Ramos (cell line): Measurements from ENCODE around the gene F3.
"Not testable (repeated sequence)": the region's sequence is repeated elsewhere in the genome, so short reads cannot be mapped to it uniquely, and the experiment has no call there.

Experiments used
- in situ Hi-C: fragments of 300-500 bp; cut with MboI; formaldehyde crosslinking; loops from one replicate; pipeline ENCODE4 v1.14.3; 2022; ENCODE audit warnings: low sequenced_read_pairs; ENCODE audit not compliant: unreplicated experiment

F3 gene

GRCh38 chr1:94541246-94542087 is at the start of gene F3:
Gene F3 (minus strand): TSS chr1:94541759. CDS start chr1:94541636, 123 bp downstream.
- in situ Hi-C loops = no loop called here

GRCh38 chr1:94590203-94591137 is 48.9 kb upstream of the F3 start:
- in situ Hi-C loops = no loop called here

- in situ Hi-C loops = no loop called here
These were observed 48.2 kb upstream of the F3 start for GRCh38 chr1:94589728-94590127.

DNA sequence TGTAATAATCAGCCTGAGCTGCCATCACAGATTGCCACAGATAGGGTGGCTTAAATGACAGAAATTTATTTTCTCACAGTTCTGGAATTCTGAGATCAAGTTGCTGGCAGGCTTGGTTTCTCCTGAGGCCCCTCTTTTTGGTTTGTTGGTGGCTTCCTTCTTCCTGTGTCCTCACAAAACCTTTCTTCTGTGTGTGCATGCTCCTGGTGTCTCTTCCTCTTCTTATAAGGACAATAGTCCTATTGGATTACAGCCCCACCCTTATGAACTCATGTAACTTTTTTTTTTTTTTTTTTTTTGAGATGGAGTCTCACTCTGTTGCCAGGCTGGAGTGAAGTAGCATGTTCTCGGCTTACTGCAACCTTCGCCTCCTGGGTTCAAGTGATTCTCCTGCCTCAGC is 41.0 kb upstream of the F3 start:
- in situ Hi-C loops = no loop called here

- in situ Hi-C loops = no loop called here
These were observed 39.0 kb upstream of the F3 start for GRCh38 chr1:94580367-94581115.

DNA sequence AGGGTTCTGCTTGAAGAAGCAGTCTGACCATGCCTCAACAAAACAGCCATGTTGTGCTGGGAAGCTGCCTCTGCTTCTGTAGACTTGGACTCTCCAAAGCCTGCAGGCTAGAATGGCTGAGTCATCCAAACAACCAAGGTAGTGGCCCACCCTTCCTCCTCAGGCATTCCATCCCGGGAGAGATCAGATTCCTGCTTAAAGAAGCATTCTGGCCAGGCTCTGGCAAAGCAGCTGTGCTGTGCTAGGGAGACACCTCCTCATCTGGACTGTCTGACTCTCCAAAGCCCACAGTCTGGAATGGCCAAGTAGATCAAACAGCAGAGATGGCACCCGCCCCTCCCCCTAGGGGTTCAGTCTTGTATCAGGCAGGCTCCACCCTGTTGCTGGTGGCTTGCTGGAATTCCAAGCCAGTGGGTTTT is 38.3 kb upstream of the F3 start:
- in situ Hi-C loops = no loop called here

DNA sequence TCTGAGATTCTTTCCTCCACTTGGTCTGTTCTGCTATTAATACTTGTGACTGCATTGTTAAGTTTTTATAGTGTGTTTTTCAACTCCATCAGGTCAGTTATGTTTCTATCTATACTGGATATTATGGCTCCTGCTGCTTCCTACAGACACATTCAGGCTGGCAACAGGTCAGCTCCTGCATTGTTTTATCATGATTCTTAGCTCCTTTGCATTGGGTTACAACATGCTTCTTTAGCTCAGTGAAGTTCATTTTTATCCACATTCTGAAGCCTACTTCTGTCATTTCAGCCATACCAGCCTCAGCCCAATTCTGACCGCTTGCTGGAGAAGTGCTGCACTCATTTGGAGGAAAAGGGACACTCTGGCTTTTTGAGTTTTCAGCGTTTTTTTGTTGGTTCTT is 37.3 kb upstream of the F3 start:
- in situ Hi-C loops = no loop called here

GRCh38 chr1:94573917-94574316 is 32.4 kb upstream of the F3 start:
- in situ Hi-C loops = not testable (repeated sequence)

GRCh38 chr1:94572780-94573179 is 31.2 kb upstream of the F3 start:
- in situ Hi-C loops = no loop called here

DNA sequence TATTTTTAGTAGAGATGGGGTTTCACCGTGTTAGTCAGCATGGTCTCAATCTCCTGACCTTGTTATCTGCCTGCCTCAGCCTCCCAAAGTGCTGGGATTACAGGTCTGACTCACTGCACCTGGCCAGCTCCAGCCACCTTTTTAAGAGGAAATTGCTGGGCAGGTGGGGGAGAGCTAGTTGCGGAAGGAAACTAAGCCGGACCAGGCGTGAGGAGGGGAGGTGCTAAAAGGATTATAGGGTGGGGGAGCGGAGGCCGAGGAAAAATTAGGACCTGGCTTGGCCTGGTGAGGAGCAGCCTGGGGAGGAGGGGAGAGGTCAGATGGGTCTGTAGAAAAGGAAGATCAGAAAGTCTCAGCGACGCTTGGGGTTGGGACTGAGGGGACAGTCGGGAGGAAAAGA is 29.4 kb upstream of the F3 start:
- in situ Hi-C loops = not testable (repeated sequence)

GRCh38 chr1:94568806-94569205 is 27.2 kb upstream of the F3 start:
- in situ Hi-C loops = not testable (repeated sequence)

- in situ Hi-C loops = not testable (repeated sequence)
These were observed 26.5 kb upstream of the F3 start for GRCh38 chr1:94567975-94568607.

DNA sequence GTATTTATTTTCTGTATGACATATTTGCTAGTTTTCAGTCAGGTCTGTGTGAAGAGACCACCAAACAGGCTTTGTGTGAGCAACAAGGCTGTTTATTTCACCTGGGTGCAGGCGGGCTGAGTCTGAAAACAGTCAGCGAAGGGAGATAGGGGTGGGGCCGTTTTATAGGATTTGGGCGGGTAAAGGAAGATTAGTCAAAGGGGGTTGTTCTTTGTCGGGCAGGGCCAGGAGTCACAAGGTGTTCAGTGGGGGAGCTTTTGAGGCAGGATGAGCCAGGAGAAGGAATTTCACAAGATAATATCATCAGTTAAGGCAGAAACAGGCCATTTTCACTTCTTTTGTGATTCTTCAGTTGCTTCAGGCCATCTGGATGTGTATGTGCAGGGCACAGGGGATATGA is 24.9 kb upstream of the F3 start:
- in situ Hi-C loops = not testable (repeated sequence)

GRCh38 chr1:94565901-94566300 is 24.3 kb upstream of the F3 start:
- in situ Hi-C loops = no loop called here

- in situ Hi-C loops = no loop called here
These were observed 21.1 kb upstream of the F3 start for GRCh38 chr1:94562519-94563260.

- in situ Hi-C loops = no loop called here
These were observed 18.8 kb upstream of the F3 start for GRCh38 chr1:94560333-94560732.

- in situ Hi-C loops = no loop called here
These were observed 18.4 kb upstream of the F3 start for GRCh38 chr1:94559921-94560320.

- in situ Hi-C loops = no loop called here
These were observed 13.5 kb upstream of the F3 start for GRCh38 chr1:94555091-94555490.

- in situ Hi-C loops = no loop called here
These were observed 13.0 kb upstream of the F3 start for GRCh38 chr1:94554580-94554979.
